ENCODE data around the gene TMEM88. TPM values are rescaled to one million over a fixed set of nuclear protein-coding genes. Genes with fewer than 3 reads are reported as not detected.

The TMEM88 gene
- total RNA-seq, 1 experiment from 2014 or later, result 11.3 TPM

GRCh38 chr17:7816926-7817642, 37.8 kb upstream of the TMEM88 start:
- no CpG with 5 or more reads among the region's 10 CpGs for WGBS (ENCODE audit: extremely low coverage, insufficient read length, low lambda C conversion rate)
- H2BK120ac ChIP-seq (ENCODE audit: low read depth, low read length, poor library complexity, severe bottlenecking), result no peak overlapping the region
- H3K23ac ChIP-seq (ENCODE audit: insufficient read length, low read depth, low read length), result no peak overlapping the region
- no peaks in the 10 kb centered on the region for H3K36me3 Mint-ChIP-seq (ENCODE audit: insufficient read depth in 1 of 3, low read depth in 3 of 3)
- DNase-seq, result peak; percentile 26
- H3K4ac ChIP-seq (ENCODE audit: low read depth, low read length), result no peak overlapping the region
- H2AFZ ChIP-seq (ENCODE audit: low read length), result no peak overlapping the region
- H3K27me3 ChIP-seq (ENCODE audit: insufficient read depth, low read length), result no peaks in the 10 kb centered on the region; the same call in 1 of the 2 replicates
- no peak overlapping the region for H3K56ac ChIP-seq (ENCODE audit: insufficient read length, low read depth, low read length)
- no peak overlapping the region for H3K18ac ChIP-seq (ENCODE audit: insufficient read length, low read depth, low read length)
- no peaks in the 10 kb centered on the region for H3K9me3 Mint-ChIP-seq
- no peaks in the 10 kb centered on the region for H3K79me2 ChIP-seq (ENCODE audit: insufficient read depth, low read length)
- H2AK5ac ChIP-seq (ENCODE audit: insufficient read length, low read length), result no peak overlapping the region
- no peak overlapping the region for H3T11ph ChIP-seq (ENCODE audit: low read length)
- H4K20me1 ChIP-seq (ENCODE audit: control insufficient read depth, insufficient read depth, insufficient read length), result no peaks in the 10 kb centered on the region
- H3K4me3 Mint-ChIP-seq, result no peak overlapping the region
- no peak overlapping the region for H2BK5ac ChIP-seq (ENCODE audit: insufficient read length, low read length)
- TF ChIP-seq CTCF (conservative IDR thresholded peaks at IDR 0.05), result no peak
- H3K79me1 ChIP-seq (ENCODE audit: insufficient read depth, low read depth, low read length, poor library complexity, severe bottlenecking), result no peaks in the 10 kb centered on the region
- H3K4me1 Mint-ChIP-seq, result no peaks in the 10 kb centered on the region
- peaks cover 31% of the 10 kb centered on the region for H3K27me3 Mint-ChIP-seq (ENCODE audit: low read depth)
- no peak overlapping the region for H4K8ac ChIP-seq (replicated peaks; ENCODE audit: insufficient read length, low read depth, low read length)
- no peak overlapping the region for H3K9ac ChIP-seq (ENCODE audit: extremely low read depth, insufficient read length, low read length)
- H4K91ac ChIP-seq (ENCODE audit: insufficient read length, low read depth, low read length), result no peak overlapping the region
- no peak overlapping the region for H2BK20ac ChIP-seq (ENCODE audit: low read depth, low read length, poor library complexity, severe bottlenecking)
- peak overlapping the region in 1 of 3 experiments; percentile 41; a peak in 2 of 7 replicates for H3K27ac Mint-ChIP-seq
- no peak overlapping the region for H3K4me2 ChIP-seq (ENCODE audit: insufficient read depth, insufficient read length, low read length)
- no peaks in the 10 kb centered on the region for H3K4me1 ChIP-seq (ENCODE audit: insufficient read depth, low read length)
- no peak overlapping the region for H4K5ac ChIP-seq (ENCODE audit: insufficient read length, low read depth, low read length)
- no peak overlapping the region for H3K14ac ChIP-seq (ENCODE audit: insufficient read depth, low read length)
- H2BK12ac ChIP-seq (ENCODE audit: insufficient read length, low read depth, low read length), result no peak overlapping the region
- H2BK15ac ChIP-seq (ENCODE audit: low read depth, low read length), result no peak overlapping the region
- no peaks in the 10 kb centered on the region for H3K9me3 ChIP-seq (ENCODE audit: control insufficient read depth, low read depth, low read length)
- H3K23me2 ChIP-seq (ENCODE audit: insufficient read length, low read depth, low read length, poor library complexity, severe bottlenecking), result no peaks in the 10 kb centered on the region
- H3K27ac ChIP-seq (ENCODE audit: insufficient read length, low read depth, low read length), result no peak overlapping the region
